ENCODE results near the gene GRM5. TPM values are rescaled to one million over a fixed set of nuclear protein-coding genes. Genes with fewer than 3 reads are reported as not detected.
"Not testable (repeated sequence)": the region's sequence is repeated elsewhere in the genome, so short reads cannot be mapped to it uniquely, and the experiment has no call there.

The GRM5 gene
- total RNA-seq, 4 donors from 2014 or later, result not detected

DNA sequence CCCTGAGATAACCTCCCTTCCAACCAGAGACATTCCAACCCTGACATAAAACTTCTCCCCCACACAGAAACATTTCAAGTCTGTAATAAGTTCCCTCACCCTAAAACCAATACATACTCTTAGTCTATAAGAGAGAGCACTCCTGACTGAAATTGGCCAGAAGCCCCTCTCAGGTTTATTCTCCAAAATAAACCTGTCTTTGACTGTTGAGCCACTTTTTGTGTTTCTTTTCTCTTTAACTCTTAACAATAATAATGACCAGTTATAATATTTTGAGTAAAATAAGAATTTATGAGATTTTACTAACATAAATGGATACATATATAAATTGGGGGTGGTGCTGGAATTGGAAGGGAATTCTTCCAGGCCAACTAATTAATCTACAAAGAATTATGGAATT lies 93.6 kb downstream of the GRM5 start:
- Histone ChIP-seq H3K36me3 (no peaks in the 10 kb centered on the region), H3K27me3 (no peaks in the 10 kb centered on the region), H3K27ac (no peak overlapping the region), H3K4me1 (no peaks in the 10 kb centered on the region), H3K9me3 (no peaks in the 10 kb centered on the region), H3K4me3 (no peak overlapping the region)
- intact Hi-C loops (cut with DNase I; ENCODE audit: low total_unique reads) (no loop called here), in situ Hi-C loops (cut with MboI; ENCODE audit: low pct_ligation_motif_present in 1 of 4, low pct_unique_long_range_greater_than_20kb in 1 of 4, low sequenced_read_pairs in 3 of 4) (no loop called here)
- DNase-seq, result no peak
- TF ChIP-seq POLR2AphosphoS5 (IDR thresholded peaks at IDR 0.05), result no peak
- TF ChIP-seq POLR2A (IDR thresholded peaks at IDR 0.05), result no peak
- TF ChIP-seq, protein P1, sequence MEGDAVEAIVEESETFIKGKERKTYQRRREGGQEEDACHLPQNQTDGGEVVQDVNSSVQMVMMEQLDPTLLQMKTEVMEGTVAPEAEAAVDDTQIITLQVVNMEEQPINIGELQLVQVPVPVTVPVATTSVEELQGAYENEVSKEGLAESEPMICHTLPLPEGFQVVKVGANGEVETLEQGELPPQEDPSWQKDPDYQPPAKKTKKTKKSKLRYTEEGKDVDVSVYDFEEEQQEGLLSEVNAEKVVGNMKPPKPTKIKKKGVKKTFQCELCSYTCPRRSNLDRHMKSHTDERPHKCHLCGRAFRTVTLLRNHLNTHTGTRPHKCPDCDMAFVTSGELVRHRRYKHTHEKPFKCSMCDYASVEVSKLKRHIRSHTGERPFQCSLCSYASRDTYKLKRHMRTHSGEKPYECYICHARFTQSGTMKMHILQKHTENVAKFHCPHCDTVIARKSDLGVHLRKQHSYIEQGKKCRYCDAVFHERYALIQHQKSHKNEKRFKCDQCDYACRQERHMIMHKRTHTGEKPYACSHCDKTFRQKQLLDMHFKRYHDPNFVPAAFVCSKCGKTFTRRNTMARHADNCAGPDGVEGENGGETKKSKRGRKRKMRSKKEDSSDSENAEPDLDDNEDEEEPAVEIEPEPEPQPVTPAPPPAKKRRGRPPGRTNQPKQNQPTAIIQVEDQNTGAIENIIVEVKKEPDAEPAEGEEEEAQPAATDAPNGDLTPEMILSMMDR (IDR thresholded peaks at IDR 0.05), result no peak
- TF ChIP-seq EP300 (IDR thresholded peaks at IDR 0.05; ENCODE audit: low read depth), result no peak

DNA sequence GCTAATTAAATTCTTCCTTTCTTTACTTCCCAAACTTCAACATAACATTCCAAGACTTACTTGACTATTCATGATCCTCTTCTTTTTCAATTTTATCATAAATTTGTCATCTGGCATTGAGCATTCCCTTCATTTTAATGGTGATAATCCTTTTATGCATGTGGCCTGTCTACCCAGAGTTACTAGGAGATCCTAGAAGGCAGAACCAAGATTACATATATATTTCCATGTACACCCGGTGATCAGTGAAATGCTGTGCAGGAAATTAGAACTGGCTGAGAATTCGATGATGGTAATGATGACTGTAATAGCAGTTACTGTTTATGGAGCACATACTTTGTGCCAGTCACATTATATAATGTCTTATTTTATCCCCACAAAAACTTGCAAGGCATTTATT lies 104.2 kb downstream of the GRM5 start:
- H3K27me3 ChIP-seq; H3K4me1 ChIP-seq; DNase-seq; intact Hi-C loops (cut with DNase I; ENCODE audit: low total_unique reads); H3K9me3 ChIP-seq; in situ Hi-C loops (cut with MboI; ENCODE audit: low pct_ligation_motif_present in 1 of 4, low pct_unique_long_range_greater_than_20kb in 1 of 4, low sequenced_read_pairs in 3 of 4); H3K27ac ChIP-seq; H3K36me3 ChIP-seq; H3K4me3 ChIP-seq: not testable (repeated sequence)
- WGBS, 2 donors (ENCODE audit: low coverage in 1 of 2), result 75 to 88% methylated on average over 1 to 2 of the region's 2 CpGs

DNA sequence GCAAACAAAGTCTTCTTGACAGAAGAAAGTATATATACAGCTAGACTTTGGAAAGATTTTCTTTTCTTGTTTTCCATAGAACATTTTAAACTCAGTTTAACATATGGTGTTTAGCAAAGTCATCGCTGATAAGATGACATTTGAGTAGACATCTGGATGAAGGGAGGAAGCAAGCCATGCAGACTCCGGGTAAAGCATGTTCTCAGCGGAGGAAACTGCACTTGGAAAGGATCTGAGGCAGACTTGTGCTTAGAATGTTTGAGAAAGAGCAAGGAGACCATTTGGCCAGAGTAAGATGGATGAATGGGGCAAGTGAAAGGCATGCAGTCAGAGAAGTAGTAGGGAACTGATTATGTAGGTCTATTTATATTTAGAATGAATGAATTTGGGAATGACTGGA lies 105.9 kb downstream of the GRM5 start:
- in situ Hi-C loops (cut with MboI; ENCODE audit: low pct_ligation_motif_present in 1 of 4, low pct_unique_long_range_greater_than_20kb in 1 of 4, low sequenced_read_pairs in 3 of 4); H3K27ac ChIP-seq; H3K27me3 ChIP-seq; H3K9me3 ChIP-seq; H3K36me3 ChIP-seq; DNase-seq; H3K4me3 ChIP-seq; intact Hi-C loops (cut with DNase I; ENCODE audit: low total_unique reads); H3K4me1 ChIP-seq: not testable (repeated sequence)
- WGBS, 2 donors (ENCODE audit: low coverage in 1 of 2), result 50 to 67% methylated on average over 2 to 3 of the region's 3 CpGs

DNA sequence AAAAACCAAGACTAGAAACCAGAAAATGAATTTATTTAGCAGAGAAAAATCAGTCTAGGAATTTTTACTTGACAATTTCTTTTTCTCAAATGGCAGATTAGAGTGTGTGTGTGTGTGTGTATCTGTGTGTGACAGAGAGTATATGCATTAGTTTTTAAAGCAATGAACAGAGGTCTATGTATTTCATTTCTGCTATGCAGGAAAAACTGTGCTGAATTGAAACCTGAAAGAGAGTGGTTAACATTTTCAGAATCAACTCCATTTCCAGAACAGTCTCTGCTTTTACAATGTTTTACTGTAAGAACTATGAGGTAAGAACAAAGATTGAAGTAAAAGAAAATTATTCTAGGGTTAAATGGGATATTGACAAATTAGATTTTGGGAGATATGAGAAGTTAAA lies 114.8 kb downstream of the GRM5 start:
- intact Hi-C loops (cut with DNase I; ENCODE audit: low total_unique reads), result no loop called here
- Histone ChIP-seq H3K4me3 (no peak overlapping the region), H3K4me1 (no peaks in the 10 kb centered on the region), H3K36me3 (no peaks in the 10 kb centered on the region), H3K27ac (no peak overlapping the region), H3K9me3 (no peaks in the 10 kb centered on the region), H3K27me3 (no peaks in the 10 kb centered on the region)
- TF ChIP-seq EP300 (IDR thresholded peaks at IDR 0.05; ENCODE audit: low read depth) (no peak), POLR2AphosphoS5 (IDR thresholded peaks at IDR 0.05) (no peak), POLR2A (IDR thresholded peaks at IDR 0.05) (no peak)
- TF ChIP-seq, protein P1 (IDR thresholded peaks at IDR 0.05), result no peak
- in situ Hi-C loops (cut with MboI; ENCODE audit: low pct_ligation_motif_present in 1 of 4, low pct_unique_long_range_greater_than_20kb in 1 of 4, low sequenced_read_pairs in 3 of 4), result no loop called here
- DNase-seq, result no peak

DNA sequence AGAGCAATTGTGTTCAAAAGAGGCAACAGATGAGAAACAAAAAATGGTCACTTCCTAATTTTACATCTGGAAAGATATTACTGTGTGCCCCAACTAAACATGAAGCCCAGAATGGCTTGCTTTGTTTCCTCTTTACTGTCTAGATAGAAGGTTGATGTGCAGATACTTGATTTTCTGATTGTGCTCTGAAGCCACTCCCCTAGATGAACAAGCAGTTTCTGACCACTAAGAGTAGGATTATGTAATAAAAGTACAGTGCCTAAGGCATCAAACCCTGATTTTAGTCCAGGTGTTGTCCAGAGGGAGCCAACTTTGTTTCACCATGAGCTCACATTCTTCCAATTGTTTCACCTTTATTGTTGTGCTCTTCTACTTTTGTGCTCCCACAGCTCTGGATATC lies 116.9 kb downstream of the GRM5 start:
- H3K27me3 ChIP-seq; in situ Hi-C loops (cut with MboI; ENCODE audit: low pct_ligation_motif_present in 1 of 4, low pct_unique_long_range_greater_than_20kb in 1 of 4, low sequenced_read_pairs in 3 of 4); H3K4me1 ChIP-seq; DNase-seq; H3K4me3 ChIP-seq; H3K27ac ChIP-seq; H3K36me3 ChIP-seq; intact Hi-C loops (cut with DNase I; ENCODE audit: low total_unique reads); H3K9me3 ChIP-seq: not testable (repeated sequence)

DNA sequence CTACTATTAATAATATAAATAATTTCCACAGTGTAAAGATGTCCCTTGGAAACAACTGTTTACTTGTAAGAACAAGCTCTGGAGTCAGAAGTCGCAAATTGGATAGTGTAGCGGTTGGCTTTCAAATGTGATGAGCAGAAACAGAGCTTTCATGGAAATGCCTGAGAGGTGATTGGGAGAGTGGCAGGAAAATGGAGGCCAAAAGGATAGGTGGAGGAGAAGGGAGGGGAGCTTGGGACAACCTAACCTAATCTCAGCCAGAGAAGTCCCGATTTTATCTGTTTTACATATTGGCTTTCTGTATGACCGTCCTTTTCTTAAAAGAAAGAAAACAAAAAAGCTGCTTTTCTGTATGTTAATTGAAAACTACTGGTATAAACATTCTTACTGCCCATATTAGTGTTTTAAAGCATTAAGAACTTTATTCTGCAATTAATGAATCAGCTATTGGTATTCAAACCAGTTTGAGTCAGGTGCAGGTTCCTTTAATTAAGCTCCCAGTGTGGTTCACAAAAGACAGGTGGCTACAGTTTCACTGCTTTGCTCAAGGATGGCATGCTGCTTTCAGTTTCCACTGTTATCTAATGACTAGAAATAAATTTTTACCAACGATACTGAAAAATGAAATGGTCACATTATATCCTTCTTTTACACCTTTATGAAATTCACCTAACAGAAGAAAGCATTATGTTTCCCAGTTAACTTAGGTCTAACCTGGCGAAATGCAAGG lies 117.8 kb downstream of the GRM5 start:
- H3K27ac ChIP-seq; intact Hi-C loops (cut with DNase I; ENCODE audit: low total_unique reads); in situ Hi-C loops (cut with MboI; ENCODE audit: low pct_ligation_motif_present in 1 of 4, low pct_unique_long_range_greater_than_20kb in 1 of 4, low sequenced_read_pairs in 3 of 4); H3K27me3 ChIP-seq; H3K4me1 ChIP-seq; DNase-seq; H3K36me3 ChIP-seq; H3K9me3 ChIP-seq; H3K4me3 ChIP-seq: not testable (repeated sequence)
- 73 to 74% methylated on average over 6 of the region's 6 CpGs for WGBS, 2 donors (ENCODE audit: low coverage in 1 of 2)

DNA sequence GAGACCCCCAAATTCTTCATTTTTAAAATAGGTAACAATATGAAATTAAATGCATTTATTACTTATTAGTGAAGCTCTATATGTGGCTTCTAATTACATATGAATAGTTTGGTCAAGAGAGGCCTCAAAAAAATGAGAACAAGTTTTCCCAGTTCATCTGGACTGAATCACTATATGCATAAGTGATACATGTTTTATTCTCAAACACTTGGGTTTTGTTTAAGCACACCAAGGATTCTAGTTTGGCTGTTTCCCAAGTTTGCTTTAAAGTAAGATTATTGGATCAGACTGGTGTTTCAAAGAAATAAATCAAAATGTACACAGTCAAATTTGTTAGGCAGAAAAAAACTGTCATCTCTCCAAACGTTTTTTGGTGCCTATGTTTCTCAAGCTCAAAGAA lies 136.1 kb downstream of the GRM5 start:
- DNase-seq; H3K4me3 ChIP-seq; H3K27ac ChIP-seq; H3K9me3 ChIP-seq; intact Hi-C loops (cut with DNase I; ENCODE audit: low total_unique reads); H3K36me3 ChIP-seq; H3K27me3 ChIP-seq; in situ Hi-C loops (cut with MboI; ENCODE audit: low pct_ligation_motif_present in 1 of 4, low pct_unique_long_range_greater_than_20kb in 1 of 4, low sequenced_read_pairs in 3 of 4); H3K4me1 ChIP-seq: not testable (repeated sequence)
- WGBS, 2 donors (ENCODE audit: low coverage in 1 of 2), result 0% methylated on average over 1 of the region's 1 CpG

DNA sequence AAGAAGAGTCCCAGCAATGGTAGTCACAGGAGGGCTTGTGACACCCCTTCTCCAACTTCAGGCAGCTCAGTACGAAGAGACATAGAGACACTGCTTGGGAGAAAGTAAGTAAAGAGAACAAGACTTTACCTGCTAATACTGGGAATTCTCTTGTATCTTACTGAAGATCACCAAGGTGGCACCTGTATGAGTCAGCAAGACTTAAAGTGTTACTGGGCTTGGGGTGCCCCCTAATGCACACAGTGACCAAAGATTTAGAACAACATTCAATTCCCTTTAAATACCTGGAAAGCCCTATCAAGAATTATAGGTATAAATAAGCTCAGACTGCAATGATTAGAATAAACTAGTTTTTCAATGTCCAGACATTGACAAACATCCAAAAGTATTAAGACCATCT lies 148.7 kb downstream of the GRM5 start:
- intact Hi-C loops (cut with DNase I; ENCODE audit: low total_unique reads), result not testable (repeated sequence)

More for the DNA sequence above, 148.7 kb downstream of the GRM5 start:
- H3K27ac ChIP-seq; H3K4me3 ChIP-seq; H3K27me3 ChIP-seq; H3K9me3 ChIP-seq; H3K36me3 ChIP-seq; DNase-seq; in situ Hi-C loops (cut with MboI; ENCODE audit: low pct_ligation_motif_present in 1 of 4, low pct_unique_long_range_greater_than_20kb in 1 of 4, low sequenced_read_pairs in 3 of 4); H3K4me1 ChIP-seq: not testable (repeated sequence)
- WGBS, 2 donors (ENCODE audit: low coverage in 1 of 2), result 71 to 85% methylated on average over 1 of the region's 1 CpG

Data from transverse colon (tissue), 4 donors.